T-helper 17 cell (primary cell): ENCODE data around the gene PI4KA. TPM values are rescaled to one million over a fixed set of nuclear protein-coding genes. Genes with fewer than 3 reads are reported as not detected.

Experiments
- total RNA-seq, 4 donors: library from RNA in 2 of 4; stranded (reverse) in 2 of 4; gene quantifications; one replicate each; pipeline ENCODE4 v1.2.3 and lab custom pipeline; 2022 to 2026

Gene PI4KA
- total RNA-seq, 2 donors from 2014 or later = 159 to 160 TPM

Other genes with a start within 250 kb of the PI4KA start
- not detected for gene SERPIND1, start 84.7 kb downstream of the PI4KA start, total RNA-seq
- gene SNAP29, start 196 bp upstream of the PI4KA start, total RNA-seq = 10 to 100 TPM; 18.9 to 25.4 TPM
- 10 to 100 TPM; 40.0 to 57.0 TPM for gene CRKL, start 58.6 kb upstream of the PI4KA start, total RNA-seq
- gene AIFM3, start 108.4 kb upstream of the PI4KA start, total RNA-seq = 1 to 10 TPM in 1 of 2 donors, under 1 TPM in 1; 0.34 to 1.2 TPM
- gene LZTR1, start 123.5 kb upstream of the PI4KA start, total RNA-seq = 10 to 100 TPM; 49.4 to 59.3 TPM
- gene THAP7, start 143.3 kb upstream of the PI4KA start, total RNA-seq = 10 to 100 TPM; 41.5 to 55.6 TPM
- gene P2RX6, start 156.4 kb upstream of the PI4KA start, total RNA-seq = 1 to 10 TPM in 1 of 2 donors, under 1 TPM in 1; 0.39 to 1.0 TPM
- gene SLC7A4, start 173.8 kb upstream of the PI4KA start, total RNA-seq = under 1 TPM; 0.13 to 0.15 TPM
- under 1 TPM in 1 of 2 donors, not detected in 1; 0.10 TPM for gene LRRC74B, start 187.1 kb upstream of the PI4KA start, total RNA-seq